ENCODE data around the gene MARCHF3.

DNA sequence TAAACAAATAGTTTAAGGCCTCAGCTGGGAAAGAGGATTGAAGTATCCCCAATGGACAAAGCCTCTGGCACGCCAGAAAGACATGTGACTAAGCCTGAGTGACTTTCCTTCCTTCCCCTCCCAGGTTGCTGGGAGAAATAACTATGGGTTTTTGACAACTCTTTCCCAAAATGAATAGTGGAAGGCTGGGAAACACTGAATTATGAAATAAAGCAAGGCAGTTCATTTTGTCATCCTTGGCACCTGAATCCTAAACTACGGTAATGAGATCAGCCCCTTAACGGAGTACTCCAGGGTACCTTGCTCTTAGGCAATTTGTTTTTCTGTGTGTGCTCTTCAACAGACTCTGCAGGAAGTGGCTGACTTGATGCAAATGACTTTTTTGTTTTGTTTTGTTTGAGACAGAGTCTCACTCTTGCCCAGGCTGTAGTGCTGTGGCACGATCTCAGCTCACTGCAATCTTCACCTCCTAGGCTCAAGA, 178.2 kb downstream of the MARCHF3 start:
- TF ChIP-seq, protein P1, sequence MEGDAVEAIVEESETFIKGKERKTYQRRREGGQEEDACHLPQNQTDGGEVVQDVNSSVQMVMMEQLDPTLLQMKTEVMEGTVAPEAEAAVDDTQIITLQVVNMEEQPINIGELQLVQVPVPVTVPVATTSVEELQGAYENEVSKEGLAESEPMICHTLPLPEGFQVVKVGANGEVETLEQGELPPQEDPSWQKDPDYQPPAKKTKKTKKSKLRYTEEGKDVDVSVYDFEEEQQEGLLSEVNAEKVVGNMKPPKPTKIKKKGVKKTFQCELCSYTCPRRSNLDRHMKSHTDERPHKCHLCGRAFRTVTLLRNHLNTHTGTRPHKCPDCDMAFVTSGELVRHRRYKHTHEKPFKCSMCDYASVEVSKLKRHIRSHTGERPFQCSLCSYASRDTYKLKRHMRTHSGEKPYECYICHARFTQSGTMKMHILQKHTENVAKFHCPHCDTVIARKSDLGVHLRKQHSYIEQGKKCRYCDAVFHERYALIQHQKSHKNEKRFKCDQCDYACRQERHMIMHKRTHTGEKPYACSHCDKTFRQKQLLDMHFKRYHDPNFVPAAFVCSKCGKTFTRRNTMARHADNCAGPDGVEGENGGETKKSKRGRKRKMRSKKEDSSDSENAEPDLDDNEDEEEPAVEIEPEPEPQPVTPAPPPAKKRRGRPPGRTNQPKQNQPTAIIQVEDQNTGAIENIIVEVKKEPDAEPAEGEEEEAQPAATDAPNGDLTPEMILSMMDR (IDR thresholded peaks at IDR 0.05): no peak
- no peak for TF ChIP-seq POLR2A (IDR thresholded peaks at IDR 0.05)
